Measurements from ENCODE around the gene PRKCH.

The PRKCH gene

DNA sequence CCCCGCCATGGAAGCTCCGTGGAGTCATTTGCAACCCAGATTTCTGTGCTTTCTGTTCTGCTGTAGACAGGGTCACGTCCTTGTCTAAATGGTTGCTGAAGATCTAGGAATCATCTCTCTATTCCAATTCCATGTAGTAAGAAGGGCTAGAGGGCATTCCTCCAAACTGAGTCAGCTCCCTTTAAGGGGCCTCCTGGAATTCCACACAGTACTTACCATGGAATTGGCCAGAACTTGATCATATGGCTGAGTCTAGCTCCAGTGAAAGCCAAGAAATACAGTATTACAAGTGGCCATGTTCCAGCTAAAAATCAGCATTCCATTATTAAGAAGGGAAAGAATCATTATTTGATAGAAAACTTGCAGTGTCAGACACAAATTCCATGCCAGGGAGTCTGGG lies 171.9 kb downstream of the PRKCH start:
- TF ChIP-seq, protein P1, sequence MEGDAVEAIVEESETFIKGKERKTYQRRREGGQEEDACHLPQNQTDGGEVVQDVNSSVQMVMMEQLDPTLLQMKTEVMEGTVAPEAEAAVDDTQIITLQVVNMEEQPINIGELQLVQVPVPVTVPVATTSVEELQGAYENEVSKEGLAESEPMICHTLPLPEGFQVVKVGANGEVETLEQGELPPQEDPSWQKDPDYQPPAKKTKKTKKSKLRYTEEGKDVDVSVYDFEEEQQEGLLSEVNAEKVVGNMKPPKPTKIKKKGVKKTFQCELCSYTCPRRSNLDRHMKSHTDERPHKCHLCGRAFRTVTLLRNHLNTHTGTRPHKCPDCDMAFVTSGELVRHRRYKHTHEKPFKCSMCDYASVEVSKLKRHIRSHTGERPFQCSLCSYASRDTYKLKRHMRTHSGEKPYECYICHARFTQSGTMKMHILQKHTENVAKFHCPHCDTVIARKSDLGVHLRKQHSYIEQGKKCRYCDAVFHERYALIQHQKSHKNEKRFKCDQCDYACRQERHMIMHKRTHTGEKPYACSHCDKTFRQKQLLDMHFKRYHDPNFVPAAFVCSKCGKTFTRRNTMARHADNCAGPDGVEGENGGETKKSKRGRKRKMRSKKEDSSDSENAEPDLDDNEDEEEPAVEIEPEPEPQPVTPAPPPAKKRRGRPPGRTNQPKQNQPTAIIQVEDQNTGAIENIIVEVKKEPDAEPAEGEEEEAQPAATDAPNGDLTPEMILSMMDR (IDR thresholded peaks at IDR 0.05; ENCODE audit: low read depth, low read length), result no peak
- no peak overlapping the region for H3K4me3 ChIP-seq (ENCODE audit: low read depth, low read length)

DNA sequence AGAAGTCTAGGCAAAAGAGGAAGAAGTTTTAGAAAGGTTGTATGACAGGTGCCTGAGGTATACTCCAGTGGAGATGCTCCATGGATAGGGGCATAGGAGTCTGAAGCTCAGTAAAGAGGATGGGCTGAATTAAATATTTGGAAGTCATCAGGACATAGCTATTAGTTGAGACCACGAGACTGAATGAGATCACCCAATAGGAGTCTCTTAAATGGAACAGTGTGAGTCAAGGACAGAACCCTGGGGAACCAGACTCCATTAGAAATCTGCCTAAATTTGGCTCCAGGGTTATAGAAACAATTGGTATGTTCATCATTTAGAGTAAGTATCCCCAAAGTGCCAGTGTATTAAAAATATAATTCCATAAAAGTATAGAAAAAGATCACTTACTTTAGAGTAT lies 172.6 kb downstream of the PRKCH start:
- no peak overlapping the region for H3K4me3 ChIP-seq (ENCODE audit: low read depth, low read length)
- TF ChIP-seq, protein P1 (IDR thresholded peaks at IDR 0.05; ENCODE audit: low read depth, low read length), result no peak

DNA sequence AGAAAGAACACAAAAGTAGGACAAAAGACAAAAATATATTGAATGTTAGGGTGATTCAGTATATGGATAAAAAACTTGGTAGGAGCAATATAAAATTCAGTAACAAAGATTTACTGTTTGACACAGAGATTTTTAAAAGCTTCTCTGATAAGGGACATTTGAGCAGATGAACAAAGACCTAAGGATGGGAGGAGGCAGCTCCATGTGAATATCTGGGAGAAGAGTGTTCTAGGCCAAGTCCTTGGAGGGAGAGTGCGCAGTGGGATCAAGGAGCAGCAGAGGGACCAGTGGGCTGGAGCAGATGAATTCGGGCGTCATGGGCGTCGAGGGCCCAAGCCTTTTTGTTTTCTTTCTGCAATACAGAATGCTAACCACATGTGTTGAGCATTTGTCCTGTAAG lies 174.4 kb downstream of the PRKCH start:
- H3K4me3 ChIP-seq (ENCODE audit: low read depth, low read length), result no peak overlapping the region

DNA sequence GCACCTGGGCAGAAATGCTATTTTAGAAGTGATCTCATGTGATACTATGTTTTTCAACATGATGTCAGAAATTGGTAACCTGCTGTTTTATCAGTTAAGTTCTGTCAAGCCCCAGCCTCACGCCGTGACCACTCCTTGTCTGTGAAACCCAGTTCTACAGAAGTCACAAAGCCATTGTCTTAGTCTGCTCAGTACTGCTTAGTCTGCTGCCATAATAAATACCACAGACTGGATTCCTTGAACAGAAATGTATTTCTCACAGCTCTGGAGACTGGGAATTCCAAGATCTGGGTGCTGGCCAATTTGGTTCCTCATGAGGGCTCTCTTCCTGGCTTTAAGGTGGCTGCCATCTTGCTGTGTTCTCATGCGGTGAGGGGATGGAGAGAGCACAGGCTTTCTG lies 176.9 kb downstream of the PRKCH start:
- H3K4me3 ChIP-seq (ENCODE audit: low read depth, low read length), result no peak overlapping the region
- TF ChIP-seq, protein P1 (IDR thresholded peaks at IDR 0.05; ENCODE audit: low read depth, low read length), result no peak

More for the DNA sequence above, 174.4 kb downstream of the PRKCH start:
- TF ChIP-seq, protein P1 (IDR thresholded peaks at IDR 0.05; ENCODE audit: low read depth, low read length), result no peak

DNA sequence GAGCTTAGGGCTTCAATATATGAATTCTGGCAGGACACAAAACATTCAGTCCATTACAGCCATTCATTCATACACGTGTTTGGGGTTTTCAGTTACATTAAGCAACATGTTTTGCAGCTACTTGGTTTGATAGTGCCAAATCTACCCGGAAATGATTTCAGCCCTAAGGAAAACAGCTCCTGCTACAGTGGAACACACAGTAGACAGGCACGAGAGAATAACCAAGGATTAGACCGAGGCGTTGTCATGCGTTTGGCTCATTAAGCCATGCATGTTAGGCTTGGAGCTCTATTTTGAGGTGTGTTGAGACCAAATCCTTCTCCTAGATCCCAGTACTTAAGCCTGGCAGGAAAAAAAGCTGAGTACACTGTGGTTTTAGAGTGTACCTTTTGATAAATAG lies 177.4 kb downstream of the PRKCH start:
- TF ChIP-seq, protein P1 (IDR thresholded peaks at IDR 0.05; ENCODE audit: low read depth, low read length), result no peak

DNA sequence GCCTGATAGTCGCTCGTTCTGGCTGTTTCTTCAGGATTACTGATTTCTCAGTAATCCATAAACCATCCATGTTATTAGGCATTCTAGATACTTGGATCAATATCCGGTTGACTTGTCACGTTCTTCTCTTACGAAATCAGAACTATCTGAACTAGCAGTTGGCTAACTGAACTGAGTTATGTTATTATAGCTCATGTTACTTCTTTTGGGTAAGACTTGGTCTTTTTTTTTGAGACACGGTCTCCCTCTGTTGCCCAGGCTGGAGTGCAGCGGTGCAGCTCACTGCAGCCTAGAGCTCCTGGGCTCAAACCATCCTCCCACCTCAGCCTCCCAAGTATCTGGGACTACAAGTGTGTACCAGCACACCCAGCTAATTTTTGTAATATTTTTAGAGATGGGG lies 178.6 kb downstream of the PRKCH start:
- no peak overlapping the region for H3K4me3 ChIP-seq (ENCODE audit: low read depth, low read length)
- TF ChIP-seq, protein P1 (IDR thresholded peaks at IDR 0.05; ENCODE audit: low read depth, low read length), result no peak

More for the DNA sequence above, 177.4 kb downstream of the PRKCH start:
- no peak overlapping the region for H3K4me3 ChIP-seq (ENCODE audit: low read depth, low read length)

DNA sequence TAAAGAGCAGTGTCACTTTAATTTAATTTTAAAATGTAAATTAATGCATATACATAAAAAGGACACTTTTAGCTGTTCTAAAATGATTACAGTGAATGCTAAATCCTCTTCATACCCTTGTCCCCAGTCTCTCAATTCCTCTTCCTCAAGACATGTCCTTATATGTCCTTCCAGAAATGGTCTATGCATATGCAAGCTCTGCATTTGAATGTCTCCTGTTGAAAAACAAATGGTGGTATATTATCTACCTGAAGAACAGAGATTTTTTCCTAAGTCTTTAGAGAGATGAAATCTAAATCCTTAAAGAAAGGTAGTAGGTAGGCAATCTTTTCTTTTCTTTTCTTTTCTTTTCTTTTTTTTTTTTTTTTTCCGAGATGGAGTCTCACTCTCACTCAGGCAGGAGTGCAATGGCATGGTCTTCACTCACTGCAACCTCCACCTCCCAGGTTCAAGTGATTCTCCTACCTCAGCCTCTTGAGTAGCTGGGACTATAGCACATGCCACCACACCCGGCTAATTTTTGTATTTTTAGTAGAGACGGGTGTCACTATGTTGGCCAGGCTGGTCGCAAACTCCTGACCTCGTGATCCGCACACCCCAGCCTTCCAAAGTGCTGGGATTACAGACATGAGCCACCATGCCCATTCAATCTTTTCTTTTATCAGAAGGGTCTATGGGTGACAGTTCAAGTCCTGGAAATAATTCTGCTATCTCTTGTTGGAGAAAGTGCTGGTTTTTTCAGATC lies 180.5 kb downstream of the PRKCH start:
- H3K4me3 ChIP-seq (ENCODE audit: low read depth, low read length), result no peak overlapping the region
- TF ChIP-seq, protein P1 (IDR thresholded peaks at IDR 0.05; ENCODE audit: low read depth, low read length), result no peak

Data from WI38 (cell line).